GM12873 (cell line): ENCODE results near the gene EHMT1.

Experiments used
- CTCF ChIP-seq: IDR thresholded peaks from 2 replicates; pipeline ENCODE4 v1.5.1; 2012; ENCODE audit warnings: low read depth, mild to moderate bottlenecking, moderate library complexity, low read length, control low read depth; ENCODE audit not compliant: insufficient read depth; ENCODE audit errors: missing control alignments

Gene EHMT1

GRCh38 chr9:137688261-137688660, 69.5 kb downstream of the EHMT1 start:
- no peak for TF ChIP-seq CTCF

GRCh38 chr9:137688725-137689124, 69.9 kb downstream of the EHMT1 start:
- no peak for TF ChIP-seq CTCF

GRCh38 chr9:137689745-137690529, 71.1 kb downstream of the EHMT1 start:
- TF ChIP-seq CTCF, result no peak

- no peak for TF ChIP-seq CTCF
Observed at GRCh38 chr9:137690930-137691645, 72.3 kb downstream of the EHMT1 start.

GRCh38 chr9:137691646-137692351, 73.0 kb downstream of the EHMT1 start:
- no peak for TF ChIP-seq CTCF

GRCh38 chr9:137694236-137694959, 75.6 kb downstream of the EHMT1 start:
- TF ChIP-seq CTCF, result no peak
